ENCODE data around the gene VENTX. TPM values are rescaled to one million over a fixed set of nuclear protein-coding genes. Genes with fewer than 3 reads are reported as not detected.
A peak's percentile ranks its signal among the peaks of the same experiment; 100 is the strongest.

The VENTX gene
- total RNA-seq, 1 donor from 2014 or later = not detected

GRCh38 chr10:133199992-133200611 is 37.6 kb upstream of the VENTX start:
- Histone ChIP-seq H3K4me3 (no peak overlapping the region), H3K9ac (no peak overlapping the region), H3K9me3 (ENCODE audit: low read depth) (no peaks in the 10 kb centered on the region), H3F3A (ENCODE audit: low read depth) (no peaks in the 10 kb centered on the region), H3K4me1 (no peaks in the 10 kb centered on the region), H3K79me2 (ENCODE audit: low read depth) (no peaks in the 10 kb centered on the region), H3K36me3 (no peaks in the 10 kb centered on the region), H2AFZ (replicated peaks) (no peak overlapping the region), H3K27ac (no peak overlapping the region), H3K27me3 (no peaks in the 10 kb centered on the region), H3K4me2 (no peak overlapping the region), H4K20me1 (ENCODE audit: low read depth) (no peaks in the 10 kb centered on the region)
- DNase-seq (ENCODE audit: low spot score) = peak; percentile 27
- Mint-ChIP-seq H3K36me3 (no peaks in the 10 kb centered on the region), H3K27me3 (ENCODE audit: insufficient read depth, low read depth) (peaks cover 2% of the 10 kb centered on the region), H3K4me1 (peaks cover 5% of the 10 kb centered on the region), H3K4me3 (no peak overlapping the region), H3K9me3 (no peaks in the 10 kb centered on the region), H3K27ac (no peak overlapping the region)
- no peak for TF ChIP-seq EZH2 (IDR thresholded peaks at IDR 0.05)
- no peak for TF ChIP-seq EZH2phosphoT487 (IDR thresholded peaks at IDR 0.05)
- TF ChIP-seq, protein P1, sequence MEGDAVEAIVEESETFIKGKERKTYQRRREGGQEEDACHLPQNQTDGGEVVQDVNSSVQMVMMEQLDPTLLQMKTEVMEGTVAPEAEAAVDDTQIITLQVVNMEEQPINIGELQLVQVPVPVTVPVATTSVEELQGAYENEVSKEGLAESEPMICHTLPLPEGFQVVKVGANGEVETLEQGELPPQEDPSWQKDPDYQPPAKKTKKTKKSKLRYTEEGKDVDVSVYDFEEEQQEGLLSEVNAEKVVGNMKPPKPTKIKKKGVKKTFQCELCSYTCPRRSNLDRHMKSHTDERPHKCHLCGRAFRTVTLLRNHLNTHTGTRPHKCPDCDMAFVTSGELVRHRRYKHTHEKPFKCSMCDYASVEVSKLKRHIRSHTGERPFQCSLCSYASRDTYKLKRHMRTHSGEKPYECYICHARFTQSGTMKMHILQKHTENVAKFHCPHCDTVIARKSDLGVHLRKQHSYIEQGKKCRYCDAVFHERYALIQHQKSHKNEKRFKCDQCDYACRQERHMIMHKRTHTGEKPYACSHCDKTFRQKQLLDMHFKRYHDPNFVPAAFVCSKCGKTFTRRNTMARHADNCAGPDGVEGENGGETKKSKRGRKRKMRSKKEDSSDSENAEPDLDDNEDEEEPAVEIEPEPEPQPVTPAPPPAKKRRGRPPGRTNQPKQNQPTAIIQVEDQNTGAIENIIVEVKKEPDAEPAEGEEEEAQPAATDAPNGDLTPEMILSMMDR (IDR thresholded peaks at IDR 0.05) = no peak

- no peaks in the 10 kb centered on the region for H3F3A ChIP-seq (ENCODE audit: low read depth)
- H3K27me3 Mint-ChIP-seq (ENCODE audit: insufficient read depth, low read depth) = peaks cover 2% of the 10 kb centered on the region
- H3K9me3 Mint-ChIP-seq = no peaks in the 10 kb centered on the region
- no peak overlapping the region for H3K27ac ChIP-seq
- TF ChIP-seq EZH2phosphoT487 (IDR thresholded peaks at IDR 0.05) = no peak
- no peak for TF ChIP-seq EZH2 (IDR thresholded peaks at IDR 0.05)
- TF ChIP-seq, protein P1 (IDR thresholded peaks at IDR 0.05) = no peak
- H2AFZ ChIP-seq (replicated peaks) = no peak overlapping the region
- H3K4me3 ChIP-seq = no peak overlapping the region
- H3K9me3 ChIP-seq (ENCODE audit: low read depth) = no peaks in the 10 kb centered on the region
- no peak overlapping the region for H3K4me2 ChIP-seq
- no peaks in the 10 kb centered on the region for H3K4me1 ChIP-seq
- H4K20me1 ChIP-seq (ENCODE audit: low read depth) = no peaks in the 10 kb centered on the region
- H3K4me1 Mint-ChIP-seq = peaks cover 5% of the 10 kb centered on the region
- H3K27ac Mint-ChIP-seq = peak overlapping the region; percentile 54
- DNase-seq (ENCODE audit: low spot score) = no peak
- H3K79me2 ChIP-seq (ENCODE audit: low read depth) = no peaks in the 10 kb centered on the region
- no peak overlapping the region for H3K9ac ChIP-seq
- no peak overlapping the region for H3K4me3 Mint-ChIP-seq
- H3K36me3 Mint-ChIP-seq = no peaks in the 10 kb centered on the region
- no peaks in the 10 kb centered on the region for H3K27me3 ChIP-seq
- no peaks in the 10 kb centered on the region for H3K36me3 ChIP-seq
These were observed 37.0 kb upstream of the VENTX start for GRCh38 chr10:133200621-133201031.

DNA sequence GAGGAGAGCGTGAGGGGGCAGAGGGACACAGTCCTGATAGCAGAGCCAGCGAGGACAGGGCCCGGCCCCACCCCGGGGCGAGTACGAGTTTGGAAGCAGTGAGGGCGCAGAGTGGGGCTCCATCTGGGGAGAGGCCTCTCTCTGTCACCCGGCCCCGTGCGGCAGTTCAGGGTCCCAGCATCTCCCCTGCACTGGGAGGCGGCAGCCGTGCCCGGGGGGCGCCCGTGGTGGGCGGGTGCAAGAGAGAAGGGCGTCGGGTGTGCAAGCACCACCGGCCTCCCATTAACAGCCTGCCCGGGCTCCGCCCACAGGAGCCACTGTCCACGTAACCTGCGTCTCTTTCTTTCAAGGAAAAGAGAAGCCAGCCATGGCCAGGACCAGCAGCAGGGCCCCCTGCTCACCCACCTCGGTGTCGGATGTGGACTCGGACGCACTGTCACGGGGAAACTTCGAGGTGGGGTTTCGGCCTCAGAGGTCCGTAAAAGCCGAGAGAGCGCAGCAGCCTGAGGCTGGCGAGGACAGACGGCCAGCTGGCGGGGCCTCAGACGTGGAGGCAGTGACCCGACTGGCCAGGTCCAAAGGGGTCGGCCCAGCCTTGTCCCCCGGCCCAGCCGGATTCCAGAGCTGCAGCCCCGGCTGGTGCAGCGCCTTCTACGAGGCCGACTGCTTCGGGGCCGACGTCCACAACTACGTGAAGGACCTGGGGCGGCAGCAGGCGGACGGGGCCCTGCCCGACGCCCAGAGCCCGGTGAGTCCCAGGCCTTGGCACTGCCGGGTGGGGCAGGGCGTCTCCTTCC is 36.3 kb upstream of the VENTX start:
- Histone ChIP-seq H3K36me3 (no peaks in the 10 kb centered on the region), H3K4me1 (no peaks in the 10 kb centered on the region), H3F3A (ENCODE audit: low read depth) (no peaks in the 10 kb centered on the region), H3K9ac (no peak overlapping the region), H3K4me2 (no peak overlapping the region), H3K9me3 (ENCODE audit: low read depth) (no peaks in the 10 kb centered on the region), H2AFZ (replicated peaks) (no peak overlapping the region), H3K79me2 (ENCODE audit: low read depth) (no peaks in the 10 kb centered on the region), H3K4me3 (no peak overlapping the region), H3K27me3 (no peaks in the 10 kb centered on the region), H4K20me1 (ENCODE audit: low read depth) (no peaks in the 10 kb centered on the region), H3K27ac (no peak overlapping the region)
- H3K27ac Mint-ChIP-seq = peak overlapping the region; percentile 54
- H3K4me1 Mint-ChIP-seq = peaks cover 5% of the 10 kb centered on the region
- no peak for DNase-seq (ENCODE audit: low spot score)
- peaks cover 2% of the 10 kb centered on the region for H3K27me3 Mint-ChIP-seq (ENCODE audit: insufficient read depth, low read depth)
- H3K36me3 Mint-ChIP-seq = no peaks in the 10 kb centered on the region
- H3K9me3 Mint-ChIP-seq = no peaks in the 10 kb centered on the region
- TF ChIP-seq EZH2 (IDR thresholded peaks at IDR 0.05) (no peak), EZH2phosphoT487 (IDR thresholded peaks at IDR 0.05) (no peak)
- TF ChIP-seq, protein P1 (IDR thresholded peaks at IDR 0.05) = no peak
- H3K4me3 Mint-ChIP-seq = no peak overlapping the region

Data from neural progenitor cell (in vitro differentiated cells).